Activated naive CD4-positive, alpha-beta T cell treated with anti-CD3 and anti-CD28 coated beads for 36 hours (primary cell): ENCODE data around the gene NSFL1C. TPM values are rescaled to one million over a fixed set of nuclear protein-coding genes. Genes with fewer than 3 reads are reported as not detected.
"Not testable (repeated sequence)": the region's sequence is repeated elsewhere in the genome, so short reads cannot be mapped to it uniquely, and the experiment has no call there.

Experiments used
- CTCF ChIA-PET: fragments of 350-600 bp; sonication (Branson Sonifier 250); formaldehyde crosslinking; loops from one replicate; lab custom pipeline; 2021; ENCODE audit warnings: antibody characterized with exemption; lab: Charles Lee
- DNase-seq: peaks from one replicate; pipeline ENCODE4 v3.0.0-alpha.2; 2020
- H3K27ac Mint-ChIP-seq: one replicate; pipeline ENCODE4 v1.8.0; 2021; ENCODE audit warnings: mild to moderate bottlenecking, mixed read lengths
- H3K27me3 Mint-ChIP-seq: one replicate; pipeline ENCODE4 v1.8.0; 2021; ENCODE audit warnings: low read depth, mixed read lengths
- H3K36me3 Mint-ChIP-seq: one replicate; pipeline ENCODE4 v1.8.0; 2021; ENCODE audit warnings: low read depth, mixed read lengths
- H3K4me1 Mint-ChIP-seq: one replicate; pipeline ENCODE4 v1.8.0; 2021; ENCODE audit warnings: low read depth, mixed read lengths
- H3K4me3 Mint-ChIP-seq: one replicate; pipeline ENCODE4 v1.8.0; 2021; ENCODE audit warnings: mild to moderate bottlenecking, moderate library complexity, mixed read lengths
- H3K9me3 Mint-ChIP-seq: one replicate; pipeline ENCODE4 v1.8.0; 2021; ENCODE audit warnings: mixed read lengths
- intact Hi-C: fragments of 100-400 bp; cut with micrococcal nuclease; formaldehyde crosslinking; loops from one replicate; pipeline ENCODE4 v1.15.1; 2023
- total RNA-seq, 2 experiments: library from RNA; stranded (reverse); gene quantifications; one replicate each; pipeline ENCODE4 v1.2.3, GENCODE V29; 2021

Gene NSFL1C
- 10 to 100 TPM; 80.4 to 84.1 TPM for total RNA-seq

GRCh38 chr20:1466211-1467081, at the start of gene NSFL1C:
Gene NSFL1C (minus strand): TSS chr20:1466849. CDS start chr20:1466824, 25 bp downstream.
- DNase-seq = peak; percentile 97
- peak within 1 kb of the TSS; percentile 80 for H3K4me3 Mint-ChIP-seq
- no peaks in the 10 kb centered on the region for H3K9me3 Mint-ChIP-seq
- CTCF ChIA-PET = interaction anchor here (0.6 to 4.9 kb wide), 17 partner anchors 11 to 336 kb away, joined by 3 to 38 read pairs (median 3); no protein-coding TSS in a partner anchor
- peak within 1 kb of the TSS; percentile 71 for H3K27ac Mint-ChIP-seq
- peaks cover 44% of the 10 kb centered on the region for H3K4me1 Mint-ChIP-seq
- peaks cover 4% of the 10 kb centered on the region for H3K36me3 Mint-ChIP-seq
- intact Hi-C loops = loop anchor here (1.0 to 5.0 kb wide), 7 partner anchors 37 to 636 kb away; partner anchors contain the start of genes FKBP1A and PSMF1
- peaks cover 6% of the 10 kb centered on the region for H3K27me3 Mint-ChIP-seq

GRCh38 chr20:1513801-1514200, 47.2 kb upstream of the NSFL1C start:
- DNase-seq = no peak
- Mint-ChIP-seq H3K4me1 (no peaks in the 10 kb centered on the region), H3K27ac (no peak overlapping the region), H3K27me3 (no peaks in the 10 kb centered on the region), H3K36me3 (no peaks in the 10 kb centered on the region), H3K9me3 (peaks cover 4% of the 10 kb centered on the region), H3K4me3 (no peak overlapping the region)
- CTCF ChIA-PET = interaction anchor here (3.1 kb wide), 1 partner anchor 10 kb away, joined by 15 read pairs; no protein-coding TSS in a partner anchor
- intact Hi-C loops = no loop called here

- Mint-ChIP-seq H3K9me3 (peaks cover 4% of the 10 kb centered on the region), H3K4me1 (no peaks in the 10 kb centered on the region), H3K36me3 (no peaks in the 10 kb centered on the region), H3K27me3 (no peaks in the 10 kb centered on the region), H3K4me3 (no peak overlapping the region), H3K27ac (no peak overlapping the region)
- DNase-seq = peak; percentile 58
- CTCF ChIA-PET = interaction anchor here (0.5 to 5.7 kb wide), 14 partner anchors 11 to 873 kb away, joined by 3 to 42 read pairs (median 4); no protein-coding TSS in a partner anchor
- intact Hi-C loops = loop anchor here (1.0 kb wide), 1 partner anchor 225 kb away; no protein-coding TSS in a partner anchor
These were observed 42.6 kb upstream of the NSFL1C start for GRCh38 chr20:1509237-1509636.

- CTCF ChIA-PET = interaction anchor here (0.6 to 5.7 kb wide), 10 partner anchors 43 to 874 kb away, joined by 3 to 42 read pairs (median 3); no protein-coding TSS in a partner anchor
- H3K4me1 Mint-ChIP-seq = peaks cover 2% of the 10 kb centered on the region
- no peaks in the 10 kb centered on the region for H3K36me3 Mint-ChIP-seq
- DNase-seq = no peak
- no peak overlapping the region for H3K4me3 Mint-ChIP-seq
- H3K9me3 Mint-ChIP-seq = peaks cover 4% of the 10 kb centered on the region
- no peaks in the 10 kb centered on the region for H3K27me3 Mint-ChIP-seq
- H3K27ac Mint-ChIP-seq = no peak overlapping the region
- intact Hi-C loops = no loop called here
These were observed 41.9 kb upstream of the NSFL1C start for GRCh38 chr20:1508574-1508973.

DNA sequence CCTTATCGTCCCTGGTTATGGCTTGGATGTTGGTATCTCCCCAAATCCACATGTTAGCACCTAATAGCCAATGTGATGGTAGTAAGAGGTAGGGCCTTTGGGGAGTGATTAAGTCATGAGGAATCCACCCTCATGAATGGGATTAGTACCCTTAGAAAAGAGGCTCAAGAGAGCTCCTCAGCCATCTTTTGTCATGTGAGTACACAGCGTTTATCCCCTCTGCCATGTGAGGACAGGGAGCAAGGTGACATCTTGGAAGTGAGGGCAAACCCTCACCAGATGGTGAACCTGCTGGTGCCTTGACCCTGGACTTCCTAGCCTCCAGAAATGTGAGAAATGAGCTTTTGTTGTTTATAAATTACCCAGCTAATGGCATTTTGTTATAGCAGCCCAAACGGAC, 40.6 kb upstream of the NSFL1C start:
- no peaks in the 10 kb centered on the region for H3K36me3 Mint-ChIP-seq
- intact Hi-C loops = no loop called here
- H3K4me3 Mint-ChIP-seq = no peak overlapping the region
- no peaks in the 10 kb centered on the region for H3K9me3 Mint-ChIP-seq
- CTCF ChIA-PET = interaction anchor here (0.6 to 5.7 kb wide), 10 partner anchors 10 to 269 kb away, joined by 4 to 42 read pairs (median 5); no protein-coding TSS in a partner anchor
- peaks cover 3% of the 10 kb centered on the region for H3K27me3 Mint-ChIP-seq
- H3K27ac Mint-ChIP-seq = no peak overlapping the region
- H3K4me1 Mint-ChIP-seq = peaks cover 6% of the 10 kb centered on the region
- no peak for DNase-seq

DNA sequence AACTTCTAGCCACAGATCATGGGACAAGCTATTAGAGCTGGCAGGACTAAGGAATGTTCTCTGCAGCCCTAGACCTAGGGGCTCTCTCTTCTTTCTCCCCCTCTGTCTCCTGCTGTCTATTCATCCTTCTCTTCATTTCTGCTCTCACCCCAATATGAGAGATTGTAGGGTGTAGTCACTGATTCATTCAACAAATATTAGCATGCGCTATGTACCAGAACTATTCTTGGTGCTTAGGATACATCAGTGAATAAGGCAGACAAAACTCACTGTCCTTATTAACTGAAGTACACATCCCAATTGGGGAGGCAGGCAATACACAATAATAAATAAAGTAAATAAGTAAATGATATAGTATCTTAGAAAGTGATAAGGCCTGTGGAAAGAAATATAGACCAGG, 39.2 kb upstream of the NSFL1C start:
- no peak for DNase-seq
- Mint-ChIP-seq H3K4me1 (peaks cover 6% of the 10 kb centered on the region), H3K9me3 (no peaks in the 10 kb centered on the region), H3K36me3 (no peaks in the 10 kb centered on the region), H3K4me3 (no peak overlapping the region), H3K27ac (no peak overlapping the region), H3K27me3 (peaks cover 7% of the 10 kb centered on the region)
- intact Hi-C loops = no loop called here
- CTCF ChIA-PET = interaction anchor here (1.4 to 5.7 kb wide), 5 partner anchors 17 to 270 kb away, joined by 4 to 42 read pairs (median 5); no protein-coding TSS in a partner anchor

DNA sequence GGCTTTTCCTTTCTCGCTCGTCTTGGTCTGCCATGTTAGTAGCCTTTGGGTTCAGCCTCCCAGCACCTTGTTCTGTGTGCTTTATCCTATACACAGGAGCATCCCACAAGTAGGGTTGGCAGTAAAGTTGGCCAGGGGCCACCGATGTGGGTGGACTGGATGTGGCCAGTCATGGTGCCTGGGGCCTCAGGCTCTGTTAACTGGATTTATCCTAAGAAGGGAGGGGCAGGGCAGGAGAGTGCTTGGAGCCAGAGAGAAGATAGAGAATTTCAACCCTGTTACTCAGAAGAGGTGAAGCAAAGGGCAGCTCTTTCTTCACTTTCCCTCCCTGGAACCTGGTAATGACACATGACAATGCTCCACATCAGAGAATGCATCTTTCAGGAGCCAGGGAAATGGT, 38.7 kb upstream of the NSFL1C start:
- intact Hi-C loops = no loop called here
- H3K4me3 Mint-ChIP-seq = no peak overlapping the region
- no peak overlapping the region for H3K27ac Mint-ChIP-seq
- H3K4me1 Mint-ChIP-seq = peaks cover 6% of the 10 kb centered on the region
- CTCF ChIA-PET = interaction anchor here (0.8 to 5.7 kb wide), 6 partner anchors 15 to 354 kb away, joined by 3 to 42 read pairs (median 8); partner anchors contain the start of genes NSFL1C and SIRPB2
- H3K9me3 Mint-ChIP-seq = no peaks in the 10 kb centered on the region
- no peak for DNase-seq
- no peaks in the 10 kb centered on the region for H3K36me3 Mint-ChIP-seq
- peaks cover 7% of the 10 kb centered on the region for H3K27me3 Mint-ChIP-seq

GRCh38 chr20:1503564-1504227, 37.0 kb upstream of the NSFL1C start:
- CTCF ChIA-PET = interaction anchor here (0.6 to 3.5 kb wide), 60 partner anchors 8 to 709 kb away, joined by 3 to 39 read pairs (median 4); partner anchors contain the start of genes C20orf202, NSFL1C and SIRPB2
- H3K36me3 Mint-ChIP-seq = no peaks in the 10 kb centered on the region
- intact Hi-C loops = loop anchor here (1.0 to 2.0 kb wide), 5 partner anchors 28 to 273 kb away; no protein-coding TSS in a partner anchor
- DNase-seq = peak; percentile 91
- H3K9me3 Mint-ChIP-seq = no peaks in the 10 kb centered on the region
- no peak overlapping the region for H3K4me3 Mint-ChIP-seq
- no peak overlapping the region for H3K27ac Mint-ChIP-seq
- peaks cover 9% of the 10 kb centered on the region for H3K27me3 Mint-ChIP-seq
- peaks cover 6% of the 10 kb centered on the region for H3K4me1 Mint-ChIP-seq

DNA sequence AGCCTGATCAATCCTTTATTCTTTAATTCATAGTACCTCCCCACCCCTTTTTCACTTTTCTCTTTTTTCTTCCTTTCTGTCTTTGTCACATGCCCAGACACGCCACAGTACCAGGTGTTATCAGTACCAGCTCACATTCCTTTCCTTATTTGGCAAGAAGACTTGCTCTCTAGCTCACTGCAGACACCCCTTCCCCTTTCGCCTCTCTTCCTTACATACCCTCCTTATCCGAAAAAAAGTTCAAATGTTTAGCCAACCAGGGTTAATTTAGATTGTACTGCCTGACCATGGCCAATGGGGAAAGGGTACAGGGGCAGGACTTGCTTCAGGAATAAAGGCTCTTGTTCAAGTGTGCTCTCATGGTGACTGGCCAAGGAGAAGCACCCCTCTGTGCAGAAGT, 33.8 kb upstream of the NSFL1C start:
- no peak for DNase-seq
- H3K4me1 Mint-ChIP-seq = peaks cover 6% of the 10 kb centered on the region
- no peak overlapping the region for H3K27ac Mint-ChIP-seq
- H3K4me3 Mint-ChIP-seq = no peak overlapping the region
- intact Hi-C loops = no loop called here
- no peaks in the 10 kb centered on the region for H3K36me3 Mint-ChIP-seq
- CTCF ChIA-PET = interaction anchor here (0.6 kb wide), 1 partner anchor 214 kb away, joined by 3 read pairs; no protein-coding TSS in a partner anchor
- no peaks in the 10 kb centered on the region for H3K9me3 Mint-ChIP-seq
- peaks cover 22% of the 10 kb centered on the region for H3K27me3 Mint-ChIP-seq

- Mint-ChIP-seq H3K27ac (no peak overlapping the region), H3K4me3 (no peak overlapping the region), H3K9me3 (no peaks in the 10 kb centered on the region), H3K36me3 (no peaks in the 10 kb centered on the region), H3K4me1 (peaks cover 6% of the 10 kb centered on the region), H3K27me3 (peaks cover 23% of the 10 kb centered on the region)
- DNase-seq = peak; percentile 15
- CTCF ChIA-PET = interaction anchor here (0.6 kb wide), 1 partner anchor 213 kb away, joined by 3 read pairs; no protein-coding TSS in a partner anchor
- intact Hi-C loops = no loop called here
These were observed 33.1 kb upstream of the NSFL1C start for GRCh38 chr20:1499528-1500420.

DNA sequence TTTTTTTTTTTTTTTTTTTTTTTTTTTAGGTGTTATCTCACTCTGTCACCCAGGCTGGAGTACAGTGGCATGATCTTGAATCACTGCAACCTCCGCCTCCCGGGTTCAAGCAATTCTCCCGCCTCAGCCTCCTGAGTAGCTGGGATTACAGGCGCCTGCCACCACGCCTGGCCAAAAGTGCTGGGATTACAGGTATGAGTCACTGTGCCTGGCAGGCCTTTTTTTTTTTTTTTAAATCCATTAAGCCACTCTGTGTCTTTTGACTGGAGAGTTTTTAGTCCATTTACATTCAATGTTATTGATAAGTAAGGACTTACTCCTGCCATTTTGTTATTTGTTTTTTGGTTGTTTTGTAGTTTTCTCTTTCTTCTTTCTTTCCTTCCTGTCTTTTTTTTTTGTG, 30.7 kb upstream of the NSFL1C start:
- CTCF ChIA-PET = interaction anchor here (0.6 to 1.4 kb wide), 6 partner anchors 10 to 881 kb away, joined by 3 to 5 read pairs (median 4); no protein-coding TSS in a partner anchor
- DNase-seq, H3K4me3 Mint-ChIP-seq, H3K27ac Mint-ChIP-seq, H3K36me3 Mint-ChIP-seq, H3K9me3 Mint-ChIP-seq, intact Hi-C loops, H3K4me1 Mint-ChIP-seq: not testable (repeated sequence)
- H3K27me3 Mint-ChIP-seq = peaks cover 24% of the 10 kb centered on the region
